Measurements from ENCODE around the gene SDC3. TPM values are rescaled to one million over a fixed set of nuclear protein-coding genes. Genes with fewer than 3 reads are reported as not detected.

Gene SDC3
- polyA plus RNA-seq, 3 donors = 0.05 to 1.2 (median 0.12) TPM

DNA sequence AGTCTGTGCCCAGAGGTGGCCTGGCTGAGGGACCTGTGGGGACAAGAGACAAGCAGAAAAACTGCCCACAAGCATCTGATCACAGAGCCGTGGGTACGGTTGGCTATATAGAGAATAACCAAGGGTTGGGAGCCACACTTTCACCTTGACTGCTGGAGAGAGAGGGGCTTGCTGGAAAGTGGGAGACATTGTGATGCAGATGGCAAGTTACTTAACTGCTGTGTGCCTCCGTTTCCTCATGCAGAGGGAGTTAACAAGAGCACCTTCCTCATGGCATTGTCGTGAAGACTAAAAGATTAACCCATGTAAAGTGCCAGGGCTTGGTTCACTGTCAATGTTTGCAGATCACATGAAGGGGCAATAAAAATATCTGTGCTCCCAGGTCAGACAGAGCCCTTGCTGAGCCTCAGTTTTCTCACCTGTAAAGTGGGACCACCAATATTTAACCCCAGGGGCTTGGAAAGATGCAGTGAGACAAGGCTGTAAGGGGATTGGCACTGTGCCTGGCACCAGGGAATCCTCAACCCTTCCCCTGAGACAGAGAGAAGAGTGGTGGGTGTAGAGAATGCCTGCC lies 52.8 kb downstream of the SDC3 start:
- Mint-ChIP-seq H3K27me3 (ENCODE audit: low read depth in 3 of 3) (peaks cover 19 to 51% (median 47%) of the 10 kb centered on the region in 3 donors), H3K4me1 (peaks cover 12% of the 10 kb centered on the region), H3K9me3 (peaks cover 0 to 3% (median 0%) of the 10 kb centered on the region in 7 donors), H3K36me3 (no peaks in the 10 kb centered on the region), H3K27ac (no peak overlapping the region), H3K4me3 (no peak overlapping the region)
- H3K9ac ChIP-seq (ENCODE audit: insufficient read depth, low read length, poor library complexity, severe bottlenecking) = no peak overlapping the region
- no peak overlapping the region for H2AFZ ChIP-seq (ENCODE audit: insufficient read depth, low read depth, low read length, poor library complexity, severe bottlenecking)
- TF ChIP-seq, protein P1, sequence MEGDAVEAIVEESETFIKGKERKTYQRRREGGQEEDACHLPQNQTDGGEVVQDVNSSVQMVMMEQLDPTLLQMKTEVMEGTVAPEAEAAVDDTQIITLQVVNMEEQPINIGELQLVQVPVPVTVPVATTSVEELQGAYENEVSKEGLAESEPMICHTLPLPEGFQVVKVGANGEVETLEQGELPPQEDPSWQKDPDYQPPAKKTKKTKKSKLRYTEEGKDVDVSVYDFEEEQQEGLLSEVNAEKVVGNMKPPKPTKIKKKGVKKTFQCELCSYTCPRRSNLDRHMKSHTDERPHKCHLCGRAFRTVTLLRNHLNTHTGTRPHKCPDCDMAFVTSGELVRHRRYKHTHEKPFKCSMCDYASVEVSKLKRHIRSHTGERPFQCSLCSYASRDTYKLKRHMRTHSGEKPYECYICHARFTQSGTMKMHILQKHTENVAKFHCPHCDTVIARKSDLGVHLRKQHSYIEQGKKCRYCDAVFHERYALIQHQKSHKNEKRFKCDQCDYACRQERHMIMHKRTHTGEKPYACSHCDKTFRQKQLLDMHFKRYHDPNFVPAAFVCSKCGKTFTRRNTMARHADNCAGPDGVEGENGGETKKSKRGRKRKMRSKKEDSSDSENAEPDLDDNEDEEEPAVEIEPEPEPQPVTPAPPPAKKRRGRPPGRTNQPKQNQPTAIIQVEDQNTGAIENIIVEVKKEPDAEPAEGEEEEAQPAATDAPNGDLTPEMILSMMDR (IDR thresholded peaks at IDR 0.05) = no peak
- H3K79me2 ChIP-seq (ENCODE audit: insufficient read depth, low read length) = no peaks in the 10 kb centered on the region
- H3K27ac ChIP-seq (ENCODE audit: low read depth in 1 of 2, low read length in 2 of 2) = no peak overlapping the region
- intact Hi-C loops (cut with micrococcal nuclease) = no loop called here
- no peaks in the 10 kb centered on the region for H4K20me1 ChIP-seq (ENCODE audit: insufficient read depth, low read length)
- WGBS (ENCODE audit: insufficient coverage) = 57% methylated on average over 3 of the region's 4 CpGs
- H3K27me3 ChIP-seq (ENCODE audit: control insufficient read depth in 2 of 2, insufficient read depth in 2 of 2, low read length in 2 of 2) = peaks cover 0 to 33% of the 10 kb centered on the region in 2 donors
- H3K4me2 ChIP-seq (replicated peaks; ENCODE audit: extremely low read depth, low read length, poor library complexity, severe bottlenecking) = no peak overlapping the region
- H3K4me1 ChIP-seq (ENCODE audit: control insufficient read depth in 1 of 2, insufficient read depth in 2 of 2, low read length in 2 of 2) = peaks cover 0 to 3% of the 10 kb centered on the region in 2 donors
- no peaks in the 10 kb centered on the region for H3K36me3 ChIP-seq (replicated peaks in 1 of 2; ENCODE audit: control insufficient read depth in 1 of 2, insufficient read depth in 2 of 2, low read length in 2 of 2)
- H3K9me3 ChIP-seq (replicated peaks in 1 of 2; ENCODE audit: control insufficient read depth in 1 of 2, insufficient read depth in 1 of 2, low read length in 2 of 2) = no peaks in the 10 kb centered on the region
- no peak for DNase-seq
- no peak overlapping the region for H3K4me3 ChIP-seq (replicated peaks in 1 of 3; ENCODE audit: low read depth in 2 of 3, low read length in 3 of 3)

DNA sequence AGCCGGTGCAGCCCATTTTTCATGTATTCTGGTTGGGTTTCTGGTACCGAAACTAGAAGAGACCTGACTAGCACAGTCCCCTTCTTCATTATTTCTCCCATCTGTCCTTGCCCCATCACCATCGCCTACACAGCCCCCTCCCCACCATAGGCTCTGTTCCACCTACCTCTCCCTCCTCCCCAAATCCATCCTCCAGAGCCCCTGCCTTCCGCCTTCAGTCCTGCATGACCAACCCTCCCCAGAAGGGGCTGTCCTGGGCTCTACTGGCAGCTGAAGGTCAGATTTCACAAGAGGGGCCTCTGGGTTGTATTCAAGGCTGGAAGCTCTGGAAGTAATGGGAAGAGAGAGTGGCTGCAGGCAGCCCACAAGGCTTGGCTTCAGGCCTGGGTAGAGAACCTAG lies 55.2 kb downstream of the SDC3 start:
- Mint-ChIP-seq H3K36me3 (no peaks in the 10 kb centered on the region), H3K9me3 (peaks cover 0 to 5% (median 0%) of the 10 kb centered on the region in 7 donors), H3K27ac (no peak overlapping the region), H3K27me3 (ENCODE audit: low read depth in 3 of 3) (peaks cover 29 to 58% (median 52%) of the 10 kb centered on the region in 3 donors), H3K4me3 (no peak overlapping the region), H3K4me1 (peaks cover 8% of the 10 kb centered on the region)
- H3K27me3 ChIP-seq (ENCODE audit: control insufficient read depth in 2 of 2, insufficient read depth in 2 of 2, low read length in 2 of 2) = peaks cover 3 to 45% of the 10 kb centered on the region in 2 donors
- no peak overlapping the region for H3K4me2 ChIP-seq (replicated peaks; ENCODE audit: extremely low read depth, low read length, poor library complexity, severe bottlenecking)
- H3K4me1 ChIP-seq (ENCODE audit: control insufficient read depth in 1 of 2, insufficient read depth in 2 of 2, low read length in 2 of 2) = peaks cover 0 to 2% of the 10 kb centered on the region in 2 donors
- no peaks in the 10 kb centered on the region for H4K20me1 ChIP-seq (ENCODE audit: insufficient read depth, low read length)
- no peak overlapping the region for H3K4me3 ChIP-seq (replicated peaks in 1 of 3; ENCODE audit: low read depth in 2 of 3, low read length in 3 of 3)
- H3K9ac ChIP-seq (ENCODE audit: insufficient read depth, low read length, poor library complexity, severe bottlenecking) = no peak overlapping the region
- no peak overlapping the region for H2AFZ ChIP-seq (ENCODE audit: insufficient read depth, low read depth, low read length, poor library complexity, severe bottlenecking)
- intact Hi-C loops (cut with micrococcal nuclease) = no loop called here
- TF ChIP-seq, protein P1 (IDR thresholded peaks at IDR 0.05) = no peak
- H3K36me3 ChIP-seq (replicated peaks in 1 of 2; ENCODE audit: control insufficient read depth in 1 of 2, insufficient read depth in 2 of 2, low read length in 2 of 2) = no peaks in the 10 kb centered on the region
- H3K9me3 ChIP-seq (replicated peaks in 1 of 2; ENCODE audit: control insufficient read depth in 1 of 2, insufficient read depth in 1 of 2, low read length in 2 of 2) = no peaks in the 10 kb centered on the region
- H3K79me2 ChIP-seq (ENCODE audit: insufficient read depth, low read length) = no peaks in the 10 kb centered on the region
- DNase-seq = no peak
- WGBS (ENCODE audit: insufficient coverage) = 45% methylated on average over 2 of the region's 4 CpGs
- no peak overlapping the region for H3K27ac ChIP-seq (ENCODE audit: low read depth in 1 of 2, low read length in 2 of 2)

All from CD14-positive monocyte (primary cell).